ENCODE data around the gene DYNC1I1. TPM values are rescaled to one million over a fixed set of nuclear protein-coding genes. Genes with fewer than 3 reads are reported as not detected.

Gene DYNC1I1
- total RNA-seq, 2 experiments from 2014 or later, result 0.08 TPM; not detected in 1

DNA sequence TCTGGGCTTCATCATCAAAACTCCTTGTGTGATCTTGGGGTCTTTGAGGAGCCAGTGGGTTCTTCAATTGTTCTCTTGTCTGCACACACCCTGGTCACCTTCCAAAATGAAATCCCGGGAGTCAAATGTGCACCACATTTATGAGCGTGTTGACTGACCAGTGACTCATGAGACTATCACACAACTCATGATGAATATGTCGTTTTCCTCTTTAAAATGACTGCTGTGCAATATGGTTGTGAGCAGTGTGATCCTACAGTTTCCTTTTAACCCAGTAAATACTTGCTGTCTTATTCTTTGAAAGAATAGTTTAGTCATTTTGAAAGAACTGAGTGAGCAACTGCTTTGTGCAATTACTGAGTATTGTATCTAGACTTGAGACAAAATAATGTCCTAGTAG lies 149.2 kb downstream of the DYNC1I1 start:
- TF ChIP-seq, protein P1, sequence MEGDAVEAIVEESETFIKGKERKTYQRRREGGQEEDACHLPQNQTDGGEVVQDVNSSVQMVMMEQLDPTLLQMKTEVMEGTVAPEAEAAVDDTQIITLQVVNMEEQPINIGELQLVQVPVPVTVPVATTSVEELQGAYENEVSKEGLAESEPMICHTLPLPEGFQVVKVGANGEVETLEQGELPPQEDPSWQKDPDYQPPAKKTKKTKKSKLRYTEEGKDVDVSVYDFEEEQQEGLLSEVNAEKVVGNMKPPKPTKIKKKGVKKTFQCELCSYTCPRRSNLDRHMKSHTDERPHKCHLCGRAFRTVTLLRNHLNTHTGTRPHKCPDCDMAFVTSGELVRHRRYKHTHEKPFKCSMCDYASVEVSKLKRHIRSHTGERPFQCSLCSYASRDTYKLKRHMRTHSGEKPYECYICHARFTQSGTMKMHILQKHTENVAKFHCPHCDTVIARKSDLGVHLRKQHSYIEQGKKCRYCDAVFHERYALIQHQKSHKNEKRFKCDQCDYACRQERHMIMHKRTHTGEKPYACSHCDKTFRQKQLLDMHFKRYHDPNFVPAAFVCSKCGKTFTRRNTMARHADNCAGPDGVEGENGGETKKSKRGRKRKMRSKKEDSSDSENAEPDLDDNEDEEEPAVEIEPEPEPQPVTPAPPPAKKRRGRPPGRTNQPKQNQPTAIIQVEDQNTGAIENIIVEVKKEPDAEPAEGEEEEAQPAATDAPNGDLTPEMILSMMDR (IDR thresholded peaks at IDR 0.05), result no peak
- intact Hi-C loops (cut with DNase I, micrococcal nuclease), result no loop called here
- no peaks in the 10 kb centered on the region for H3K4me1 Mint-ChIP-seq (ENCODE audit: low read depth)
- ChIA-PET CTCF (no interaction called here), POLR2A (no interaction called here)
- Histone ChIP-seq H3K9me3 (ENCODE audit: control insufficient read depth in 1 of 2, insufficient read depth in 1 of 2, low read length in 2 of 2) (no peaks in the 10 kb centered on the region), H3K27ac (ENCODE audit: low read depth in 1 of 2, low read length in 2 of 2) (no peak overlapping the region), H3K4me3 (ENCODE audit: low read length) (no peak overlapping the region), H3K4me1 (ENCODE audit: insufficient read depth, low read length) (no peaks in the 10 kb centered on the region), H3K27me3 (ENCODE audit: control insufficient read depth in 1 of 2, insufficient read depth in 2 of 2, low read length in 2 of 2) (peaks cover 0 to 8% of the 10 kb centered on the region in 2 experiments), H3K36me3 (ENCODE audit: insufficient read depth, low read length) (no peaks in the 10 kb centered on the region)
- H3K9me3 Mint-ChIP-seq, result no peaks in the 10 kb centered on the region
- DNase-seq, result no peak
- no peak overlapping the region for H3K27ac Mint-ChIP-seq
- ATAC-seq (ENCODE audit: poor library complexity), result no peak
- H3K4me3 Mint-ChIP-seq, result no peak overlapping the region
- H3K27me3 Mint-ChIP-seq, result peaks cover 36% of the 10 kb centered on the region
- H3K36me3 Mint-ChIP-seq (ENCODE audit: low read depth), result no peaks in the 10 kb centered on the region

DNA sequence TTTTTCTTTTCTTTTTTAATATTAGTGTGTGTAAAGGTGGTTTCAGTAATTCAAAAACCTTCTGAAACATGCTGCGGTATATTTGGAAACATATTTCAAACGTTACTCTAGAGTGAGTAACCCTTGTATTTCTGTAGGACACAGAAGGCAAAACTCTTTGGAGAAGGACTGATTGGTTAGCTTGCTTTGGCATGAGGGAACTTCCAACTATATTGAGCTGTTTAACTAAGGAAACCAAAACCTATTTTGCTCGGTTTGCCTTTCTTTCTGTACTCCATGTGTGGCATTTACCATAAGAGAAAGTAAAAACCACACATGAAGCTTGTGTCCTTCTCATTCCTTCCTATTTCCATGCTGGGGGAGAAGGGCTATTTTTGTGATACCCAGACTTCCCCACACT lies 149.8 kb downstream of the DYNC1I1 start:
- Mint-ChIP-seq H3K4me3 (no peak overlapping the region), H3K27ac (no peak overlapping the region), H3K4me1 (ENCODE audit: low read depth) (no peaks in the 10 kb centered on the region), H3K9me3 (no peaks in the 10 kb centered on the region), H3K36me3 (ENCODE audit: low read depth) (no peaks in the 10 kb centered on the region), H3K27me3 (peaks cover 32% of the 10 kb centered on the region)
- POLR2A ChIA-PET, result no interaction called here
- TF ChIP-seq, protein P1 (IDR thresholded peaks at IDR 0.05), result no peak
- H3K36me3 ChIP-seq (ENCODE audit: insufficient read depth, low read length), result no peaks in the 10 kb centered on the region
- no peak for ATAC-seq (ENCODE audit: poor library complexity)
- H3K27ac ChIP-seq (ENCODE audit: low read depth in 1 of 2, low read length in 2 of 2), result no peak overlapping the region
- CTCF ChIA-PET, result no interaction called here
- H3K4me3 ChIP-seq (ENCODE audit: low read length), result no peak overlapping the region
- H3K27me3 ChIP-seq (ENCODE audit: control insufficient read depth in 1 of 2, insufficient read depth in 2 of 2, low read length in 2 of 2), result peaks cover 0 to 8% of the 10 kb centered on the region in 2 experiments
- no peak for DNase-seq
- H3K4me1 ChIP-seq (ENCODE audit: insufficient read depth, low read length), result no peaks in the 10 kb centered on the region
- intact Hi-C loops (cut with DNase I, micrococcal nuclease), result no loop called here
- H3K9me3 ChIP-seq (ENCODE audit: control insufficient read depth in 1 of 2, insufficient read depth in 1 of 2, low read length in 2 of 2), result no peaks in the 10 kb centered on the region

DNA sequence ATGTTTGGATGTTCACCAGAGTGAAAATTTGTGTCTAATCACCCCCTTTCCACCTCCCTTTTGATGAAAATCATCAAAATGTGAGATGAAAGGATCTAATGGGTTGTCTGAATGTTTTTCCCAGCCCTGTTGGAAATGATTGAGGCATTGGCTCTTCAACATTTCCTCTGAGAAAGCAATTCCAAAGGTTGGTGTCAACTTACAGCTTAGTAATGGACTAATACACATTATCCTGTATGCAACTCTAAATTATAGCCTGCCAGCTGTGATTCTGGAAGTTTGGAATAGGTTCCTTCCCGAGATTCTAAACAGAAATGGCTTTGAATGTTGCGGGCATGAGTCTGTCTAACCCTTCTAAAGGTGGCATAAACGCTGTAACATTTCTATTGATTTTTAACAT lies 152.9 kb downstream of the DYNC1I1 start:
- Histone ChIP-seq H3K27me3 (ENCODE audit: control insufficient read depth in 1 of 2, insufficient read depth in 2 of 2, low read length in 2 of 2) (peaks cover 0 to 13% of the 10 kb centered on the region in 2 experiments), H3K36me3 (ENCODE audit: insufficient read depth, low read length) (no peaks in the 10 kb centered on the region), H3K4me3 (ENCODE audit: low read length) (no peak overlapping the region), H3K27ac (ENCODE audit: low read depth in 1 of 2, low read length in 2 of 2) (no peak overlapping the region), H3K9me3 (ENCODE audit: control insufficient read depth in 1 of 2, insufficient read depth in 1 of 2, low read length in 2 of 2) (no peaks in the 10 kb centered on the region), H3K4me1 (ENCODE audit: insufficient read depth, low read length) (no peaks in the 10 kb centered on the region)
- POLR2A ChIA-PET, result no interaction called here
- intact Hi-C loops (cut with DNase I, micrococcal nuclease), result no loop called here
- no peak overlapping the region for H3K4me3 Mint-ChIP-seq
- no peak for DNase-seq
- no peaks in the 10 kb centered on the region for H3K4me1 Mint-ChIP-seq (ENCODE audit: low read depth)
- no peaks in the 10 kb centered on the region for H3K36me3 Mint-ChIP-seq (ENCODE audit: low read depth)
- H3K27ac Mint-ChIP-seq, result no peak overlapping the region
- TF ChIP-seq, protein P1 (IDR thresholded peaks at IDR 0.05), result no peak
- no peak for ATAC-seq (ENCODE audit: poor library complexity)
- CTCF ChIA-PET, result no interaction called here
- H3K27me3 Mint-ChIP-seq, result peaks cover 28% of the 10 kb centered on the region
- H3K9me3 Mint-ChIP-seq, result no peaks in the 10 kb centered on the region
